ENCODE results near the gene PIP4K2B.

The PIP4K2B gene

GRCh38 chr17:38743556-38744171 is 55.7 kb downstream of the PIP4K2B start:
- DNase-seq, result no peak

GRCh38 chr17:38742411-38743308 is 56.7 kb downstream of the PIP4K2B start:
- DNase-seq, result peak; percentile 89

GRCh38 chr17:38741921-38742410 is 57.4 kb downstream of the PIP4K2B start:
- no peak for DNase-seq

- no peak for DNase-seq
Measured at GRCh38 chr17:38741461-38741860, 57.9 kb downstream of the PIP4K2B start.

- no peak for DNase-seq
Measured at GRCh38 chr17:38740806-38741205, 58.5 kb downstream of the PIP4K2B start.

- no peak for DNase-seq
Measured at GRCh38 chr17:38740044-38740443, 59.3 kb downstream of the PIP4K2B start.

GRCh38 chr17:38739305-38739704 is 60.1 kb downstream of the PIP4K2B start:
- no peak for DNase-seq

- DNase-seq, result no peak
Measured at GRCh38 chr17:38738686-38739085, 60.7 kb downstream of the PIP4K2B start.

GRCh38 chr17:38738007-38738662 is 61.2 kb downstream of the PIP4K2B start:
- DNase-seq, result no peak

GRCh38 chr17:38735161-38735997 is 64.0 kb downstream of the PIP4K2B start:
- peak; percentile 34 for DNase-seq

GRCh38 chr17:38733982-38734973 is 65.1 kb downstream of the PIP4K2B start:
- DNase-seq, result no peak

- no peak for DNase-seq
Measured at GRCh38 chr17:38733282-38733981, 65.9 kb downstream of the PIP4K2B start.

- DNase-seq, result no peak
Measured at GRCh38 chr17:38732376-38733281, 66.7 kb downstream of the PIP4K2B start.

- no peak for DNase-seq
Measured at GRCh38 chr17:38731526-38732294, 67.6 kb downstream of the PIP4K2B start.

- peak; percentile 48 for DNase-seq
Measured at GRCh38 chr17:38730526-38731379, 68.6 kb downstream of the PIP4K2B start.

GRCh38 chr17:38729886-38730525 is 69.3 kb downstream of the PIP4K2B start, which contains the start of gene CISD3:
TSS of gene CISD3 (plus strand) at chr17:38730341. CDS start at chr17:38730359, 18 bp downstream.
- DNase-seq, result peak; percentile 83

GRCh38 chr17:38729368-38729885 is 69.9 kb downstream of the PIP4K2B start:
- DNase-seq, result no peak
